Stimulated activated naive B cell treated with anti-CD40 and anti-IgM and Interleukin-4, amounts not matched to agents 10 μg/mL and 1 μg/mL and 100 μg/mL, for 72 hours (primary cell): Measurements from ENCODE around the gene ITGB5.
"Not testable (repeated sequence)": the region's sequence is repeated elsewhere in the genome, so short reads cannot be mapped to it uniquely, and the experiment has no call there.

Source experiments
- ATAC-seq, 2 donors: fragments of 150-1000 bp; cut with Tn5 transposase; replicated peaks; 2 replicates each; pipeline ENCODE4 v1.10.0; 2021; ENCODE audit warnings: moderate library complexity in 1 of 2
- DNase-seq: peaks from one replicate; pipeline ENCODE4 v3.0.0; 2021
- H3K27ac Mint-ChIP-seq: one replicate; pipeline ENCODE4 v1.8.0; 2022; ENCODE audit warnings: mild to moderate bottlenecking, mixed read lengths
- H3K27me3 Mint-ChIP-seq, 2 donors: one replicate each; pipeline ENCODE4 v1.8.0; 2022; ENCODE audit warnings: mixed read lengths in 2 of 2
- H3K36me3 Mint-ChIP-seq, 2 donors: one replicate each; pipeline ENCODE4 v1.8.0; 2022; ENCODE audit warnings: mixed read lengths in 2 of 2, mild to moderate bottlenecking in 1 of 2
- H3K4me1 Mint-ChIP-seq, 2 donors: one replicate each; pipeline ENCODE4 v1.8.0; 2022; ENCODE audit warnings: mixed read lengths in 2 of 2, mild to moderate bottlenecking in 1 of 2
- H3K4me3 Mint-ChIP-seq, 2 donors: one replicate each; pipeline ENCODE4 v1.8.0; 2022; ENCODE audit warnings: mild to moderate bottlenecking in 2 of 2, mixed read lengths in 2 of 2, moderate library complexity in 1 of 2
- H3K9me3 Mint-ChIP-seq, 2 donors: one replicate each; pipeline ENCODE4 v1.8.0; 2022; ENCODE audit warnings: mixed read lengths in 2 of 2, mild to moderate bottlenecking in 1 of 2

ITGB5 gene

DNA sequence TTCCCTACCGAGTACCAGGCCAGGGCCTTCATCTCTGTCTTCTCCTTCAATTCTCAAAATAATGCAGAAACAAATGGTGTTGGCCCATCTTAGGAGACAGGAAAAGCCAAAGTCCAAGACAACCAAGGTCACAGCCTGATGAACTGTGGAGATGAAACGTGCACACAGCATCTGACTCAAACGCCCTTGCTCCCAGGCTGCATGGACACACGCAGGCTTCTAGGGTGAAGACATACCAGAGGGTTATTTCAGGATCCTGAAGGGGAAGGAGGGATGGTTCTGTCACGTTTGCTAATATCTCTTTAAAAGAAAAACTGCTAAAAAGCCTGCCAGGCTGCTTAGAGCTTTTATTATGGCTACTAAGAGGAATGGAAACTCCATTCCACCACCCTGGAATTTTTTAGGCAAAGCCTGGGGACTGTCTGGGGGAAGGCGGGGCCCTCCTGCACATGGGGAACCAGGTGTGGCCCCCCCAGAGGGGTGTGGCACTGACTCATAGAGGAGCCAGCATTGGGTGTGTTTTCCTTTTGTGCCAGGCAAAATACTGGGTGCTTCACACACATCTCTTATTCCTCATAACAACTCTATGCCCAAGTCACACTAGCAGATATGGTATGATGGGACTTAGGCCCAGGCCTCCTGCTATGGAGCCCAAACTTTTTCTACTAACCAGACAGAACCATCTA, 94.0 kb downstream of the ITGB5 start:
- H3K4me1 Mint-ChIP-seq = no peaks in the 10 kb centered on the region
- no peak for ATAC-seq
- H3K9me3 Mint-ChIP-seq = no peaks in the 10 kb centered on the region
- H3K36me3 Mint-ChIP-seq = no peaks in the 10 kb centered on the region
- peaks cover 6 to 17% of the 10 kb centered on the region in 2 donors for H3K27me3 Mint-ChIP-seq
- H3K4me3 Mint-ChIP-seq = no peak overlapping the region
- no peak for DNase-seq
- H3K27ac Mint-ChIP-seq = no peak overlapping the region

DNA sequence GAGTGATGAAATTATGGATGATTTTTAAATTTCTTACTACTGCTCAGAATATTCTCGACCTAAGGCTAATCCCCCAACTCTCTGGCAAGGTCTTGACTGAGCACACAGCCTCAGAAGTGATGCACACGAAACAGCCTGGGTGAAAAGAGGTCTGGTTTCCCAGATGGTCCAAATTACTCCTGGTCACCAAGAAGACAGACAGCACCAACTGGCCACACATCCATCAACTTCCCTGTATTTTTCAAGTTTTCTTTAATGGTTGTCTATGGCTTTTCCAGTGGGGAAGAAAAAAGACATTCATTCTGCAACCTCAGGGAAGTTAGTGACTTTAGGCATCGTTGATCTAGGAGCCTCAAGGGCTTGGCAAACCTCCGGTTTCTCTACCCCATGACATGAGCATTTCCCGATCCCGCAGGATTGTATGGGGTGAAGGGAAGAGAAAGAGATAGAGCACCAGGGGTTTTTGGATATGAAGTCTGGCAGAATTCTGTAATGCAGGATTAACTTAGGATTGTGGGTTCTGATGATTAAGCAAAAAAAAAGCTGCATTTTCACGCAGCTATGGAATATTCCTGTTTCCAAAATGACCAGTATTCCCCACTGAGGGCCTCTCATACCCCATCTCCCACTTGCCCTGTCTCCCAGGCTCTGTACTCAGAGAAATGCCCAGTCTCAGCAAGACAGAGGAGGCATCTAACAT, 94.7 kb downstream of the ITGB5 start:
- H3K36me3 Mint-ChIP-seq = no peaks in the 10 kb centered on the region
- no peaks in the 10 kb centered on the region for H3K4me1 Mint-ChIP-seq
- H3K9me3 Mint-ChIP-seq = no peaks in the 10 kb centered on the region
- no peak overlapping the region for H3K27ac Mint-ChIP-seq
- ATAC-seq (no peak), DNase-seq (no peak)
- no peak overlapping the region for H3K4me3 Mint-ChIP-seq
- H3K27me3 Mint-ChIP-seq = peaks cover 6 to 17% of the 10 kb centered on the region in 2 donors

DNA sequence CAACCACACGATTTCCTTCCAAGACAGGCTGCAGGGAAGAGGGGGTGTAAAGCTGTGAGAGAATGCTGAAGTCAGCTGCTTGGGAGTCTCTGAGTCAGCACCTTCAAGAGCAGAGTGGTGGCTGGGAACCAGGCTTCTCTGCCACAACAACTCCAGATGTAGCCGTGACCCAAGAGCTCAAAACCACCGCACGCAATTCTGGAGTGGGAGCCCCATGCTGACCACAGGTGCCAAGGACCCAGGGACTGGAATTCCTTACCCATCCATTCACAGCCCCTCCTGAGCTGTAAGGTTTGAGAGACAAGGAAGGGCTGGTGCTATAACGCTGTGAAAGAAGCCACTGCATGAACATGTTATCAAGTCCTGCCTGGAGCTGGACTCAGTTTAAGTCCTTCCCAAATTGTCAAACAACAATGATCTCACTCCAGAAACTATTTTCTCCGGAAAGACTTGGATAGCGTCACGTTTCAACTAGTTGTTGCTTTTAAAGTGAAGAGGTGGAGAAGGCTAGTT, 95.5 kb downstream of the ITGB5 start:
- H3K9me3 Mint-ChIP-seq = no peaks in the 10 kb centered on the region
- DNase-seq (no peak), ATAC-seq (peak; percentile 14 to 15)
- H3K27me3 Mint-ChIP-seq = peaks cover 0 to 17% of the 10 kb centered on the region in 2 donors
- no peaks in the 10 kb centered on the region for H3K36me3 Mint-ChIP-seq
- no peak overlapping the region for H3K4me3 Mint-ChIP-seq
- H3K27ac Mint-ChIP-seq = no peak overlapping the region
- H3K4me1 Mint-ChIP-seq = peaks cover 0 to 2% of the 10 kb centered on the region in 2 donors

DNA sequence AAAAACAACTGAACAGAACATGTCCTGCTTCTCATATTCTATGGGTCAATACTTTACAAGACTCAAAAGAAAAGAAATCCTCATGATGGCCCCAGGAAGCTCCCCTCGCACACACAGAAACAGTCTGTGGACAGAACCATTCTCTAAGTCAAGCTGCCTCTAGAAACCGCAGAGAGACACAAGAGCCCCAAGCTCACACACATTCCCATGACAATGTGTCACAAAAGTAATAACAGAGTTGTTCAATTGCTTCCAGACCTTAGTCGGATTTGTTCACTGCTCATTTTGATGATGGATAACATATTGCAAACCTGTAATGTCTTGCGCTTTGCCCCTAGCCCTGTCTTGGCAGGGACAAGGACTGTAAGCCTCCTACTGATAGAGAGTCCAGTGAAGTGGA, 96.0 kb downstream of the ITGB5 start:
- Mint-ChIP-seq H3K4me3 (no peak overlapping the region), H3K36me3 (no peaks in the 10 kb centered on the region), H3K27me3 (peaks cover 0 to 17% of the 10 kb centered on the region in 2 donors), H3K9me3 (no peaks in the 10 kb centered on the region), H3K27ac (no peak overlapping the region), H3K4me1 (peaks cover 0 to 2% of the 10 kb centered on the region in 2 donors)
- no peak for ATAC-seq
- no peak for DNase-seq

DNA sequence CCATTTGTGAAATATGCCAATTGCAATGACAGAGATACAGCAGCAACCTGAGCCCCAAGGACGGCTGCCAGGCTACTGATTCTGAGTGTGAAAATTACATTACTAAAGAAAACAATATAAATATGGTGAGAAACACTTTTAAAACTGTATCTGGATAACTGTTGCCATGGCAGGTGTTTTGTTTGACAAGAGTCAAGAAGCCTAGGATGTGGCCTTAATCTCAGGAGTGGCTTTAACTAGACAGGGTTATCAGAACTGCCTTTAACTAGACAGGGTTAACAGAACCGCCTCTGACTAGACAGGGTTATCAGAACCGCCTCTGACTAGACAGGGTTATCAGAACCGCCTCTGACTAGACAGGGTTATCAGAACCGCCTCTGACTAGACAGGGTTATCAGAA, 98.1 kb downstream of the ITGB5 start:
- H3K4me3 Mint-ChIP-seq, ATAC-seq, DNase-seq, H3K9me3 Mint-ChIP-seq, H3K36me3 Mint-ChIP-seq, H3K27ac Mint-ChIP-seq: not testable (repeated sequence)
- peaks cover 0 to 17% of the 10 kb centered on the region in 2 donors for H3K27me3 Mint-ChIP-seq
- peaks cover 9 to 11% of the 10 kb centered on the region in 2 donors for H3K4me1 Mint-ChIP-seq

DNA sequence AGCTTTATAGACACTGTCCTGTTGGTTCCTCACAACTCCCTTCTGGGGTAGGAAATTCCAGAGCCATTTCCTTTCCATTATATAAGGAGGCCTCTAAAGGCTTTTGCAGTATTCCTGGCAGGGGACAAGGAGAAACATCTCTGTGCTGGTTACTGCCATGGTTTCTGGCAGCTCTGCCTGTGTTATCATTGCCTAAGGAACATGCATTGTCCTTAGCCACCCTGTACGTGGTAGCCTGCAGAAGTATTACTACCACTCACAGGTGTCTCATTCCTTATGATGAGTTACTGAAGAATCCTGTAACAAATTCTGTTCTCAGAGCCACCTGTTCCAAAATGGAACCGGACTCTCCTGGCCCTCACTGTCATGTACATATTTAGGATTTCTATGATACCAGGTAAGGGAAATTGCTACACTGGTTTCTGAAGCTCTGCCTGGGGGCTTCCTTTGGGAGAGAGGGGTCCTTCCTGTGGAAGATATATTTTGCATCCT, 98.9 kb downstream of the ITGB5 start:
- DNase-seq (no peak), ATAC-seq (no peak)
- Mint-ChIP-seq H3K9me3 (no peaks in the 10 kb centered on the region), H3K4me3 (no peak overlapping the region), H3K27ac (no peak overlapping the region), H3K36me3 (no peaks in the 10 kb centered on the region), H3K27me3 (peaks cover 0 to 17% of the 10 kb centered on the region in 2 donors), H3K4me1 (peaks cover 9 to 13% of the 10 kb centered on the region in 2 donors)

DNA sequence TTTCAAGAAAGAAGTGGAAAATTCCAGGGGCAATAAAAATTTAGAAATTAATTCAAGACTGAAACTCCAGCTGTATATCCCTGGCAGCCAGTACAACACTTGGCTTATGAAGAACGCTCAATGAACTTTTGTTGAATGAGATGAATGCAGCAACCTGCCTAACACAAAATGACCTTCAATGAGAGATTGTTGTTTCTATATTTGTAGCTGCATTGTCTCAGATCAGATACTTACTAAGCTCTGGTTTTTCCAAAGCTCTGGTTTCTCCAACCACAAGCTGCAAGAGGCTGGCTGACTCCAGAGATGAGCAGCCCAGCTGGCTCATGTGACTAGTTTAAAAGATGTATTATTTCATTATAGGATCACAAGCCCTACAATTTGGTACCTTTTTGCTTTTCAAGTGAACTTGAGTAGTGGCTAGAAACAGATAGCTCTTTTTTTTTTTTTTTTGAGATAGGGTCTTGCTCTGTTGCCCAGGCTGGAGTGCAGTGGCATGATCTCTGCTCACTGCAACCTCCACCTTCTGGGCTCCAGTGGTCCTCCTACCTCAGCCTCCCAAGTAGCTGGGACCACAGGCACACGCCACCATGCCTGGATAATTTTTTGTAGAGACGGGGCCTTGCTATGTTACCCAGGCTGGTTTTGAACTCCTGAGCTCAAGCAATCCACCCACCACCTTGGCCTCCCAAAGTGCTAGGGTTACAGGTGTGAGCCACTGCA, 99.5 kb downstream of the ITGB5 start:
- H3K27me3 Mint-ChIP-seq = peaks cover 0 to 13% of the 10 kb centered on the region in 2 donors
- H3K27ac Mint-ChIP-seq = no peak overlapping the region
- no peaks in the 10 kb centered on the region for H3K36me3 Mint-ChIP-seq
- H3K4me3 Mint-ChIP-seq = no peak overlapping the region
- peak; percentile 26 to 27 for ATAC-seq
- no peak for DNase-seq
- H3K4me1 Mint-ChIP-seq = peaks cover 9 to 13% of the 10 kb centered on the region in 2 donors
- H3K9me3 Mint-ChIP-seq = no peaks in the 10 kb centered on the region

DNA sequence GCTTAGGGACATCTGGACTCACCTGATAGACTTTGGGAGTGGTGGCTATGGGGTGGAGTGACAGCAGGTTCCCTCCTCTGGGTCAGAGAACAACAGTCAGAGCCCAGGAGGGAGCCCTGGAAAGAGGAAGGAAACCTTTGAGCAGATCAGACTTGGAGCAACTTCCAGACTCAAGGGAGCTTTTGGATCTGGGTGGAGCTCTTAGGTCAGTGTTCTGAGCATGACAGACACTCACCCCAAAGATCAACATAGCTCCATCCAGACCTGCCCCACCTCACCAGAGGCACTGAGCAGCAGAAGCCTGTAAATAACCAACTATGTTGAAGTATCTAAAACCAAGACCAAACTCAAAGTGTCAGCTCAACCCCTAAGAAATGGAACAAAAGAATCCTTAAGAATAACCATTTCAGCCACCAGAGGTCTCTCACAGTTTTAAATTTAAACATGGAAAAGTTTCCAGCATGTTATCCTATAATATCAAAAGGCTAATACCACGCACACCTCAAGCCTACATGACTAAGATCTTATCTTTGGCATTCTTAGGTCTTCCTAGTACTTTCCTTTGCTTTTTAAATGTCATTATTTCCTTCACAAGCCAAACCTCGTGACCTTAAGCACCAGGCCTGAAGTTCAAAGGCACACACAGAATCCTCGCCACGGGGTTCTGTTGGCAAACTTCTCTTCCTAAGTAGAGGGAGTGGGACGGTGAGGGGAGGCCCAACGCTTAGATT, 100.5 kb downstream of the ITGB5 start:
- ATAC-seq (no peak), DNase-seq (no peak)
- H3K9me3 Mint-ChIP-seq = no peaks in the 10 kb centered on the region
- H3K36me3 Mint-ChIP-seq = no peaks in the 10 kb centered on the region
- H3K27me3 Mint-ChIP-seq = peaks cover 5 to 17% of the 10 kb centered on the region in 2 donors
- no peak overlapping the region for H3K27ac Mint-ChIP-seq
- H3K4me3 Mint-ChIP-seq = no peak overlapping the region
- peaks cover 9 to 13% of the 10 kb centered on the region in 2 donors for H3K4me1 Mint-ChIP-seq

DNA sequence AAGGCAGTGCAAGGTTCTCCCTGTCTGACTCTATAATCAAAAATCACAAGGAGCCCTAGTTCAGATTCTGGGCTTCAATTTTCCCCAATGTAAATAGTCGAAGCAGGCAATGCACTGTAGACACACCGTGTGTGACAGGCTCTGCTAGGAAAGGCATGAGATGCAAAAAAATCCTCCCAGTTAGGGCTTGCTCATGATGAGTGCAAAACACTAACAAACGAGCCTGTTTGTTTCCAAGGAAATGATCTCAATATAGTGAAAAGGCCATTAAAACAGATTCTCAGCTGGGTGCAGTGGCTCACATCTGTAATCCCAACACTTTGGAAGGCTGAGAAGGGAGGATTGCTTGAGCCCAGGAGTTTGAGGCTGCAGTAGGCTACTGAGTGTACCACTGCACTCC, 101.2 kb downstream of the ITGB5 start:
- no peak overlapping the region for H3K27ac Mint-ChIP-seq
- H3K9me3 Mint-ChIP-seq = no peaks in the 10 kb centered on the region
- no peak overlapping the region for H3K4me3 Mint-ChIP-seq
- no peak for DNase-seq
- ATAC-seq = no peak
- no peaks in the 10 kb centered on the region for H3K36me3 Mint-ChIP-seq
- peaks cover 12 to 14% of the 10 kb centered on the region in 2 donors for H3K4me1 Mint-ChIP-seq
- H3K27me3 Mint-ChIP-seq = peaks cover 5 to 13% of the 10 kb centered on the region in 2 donors

DNA sequence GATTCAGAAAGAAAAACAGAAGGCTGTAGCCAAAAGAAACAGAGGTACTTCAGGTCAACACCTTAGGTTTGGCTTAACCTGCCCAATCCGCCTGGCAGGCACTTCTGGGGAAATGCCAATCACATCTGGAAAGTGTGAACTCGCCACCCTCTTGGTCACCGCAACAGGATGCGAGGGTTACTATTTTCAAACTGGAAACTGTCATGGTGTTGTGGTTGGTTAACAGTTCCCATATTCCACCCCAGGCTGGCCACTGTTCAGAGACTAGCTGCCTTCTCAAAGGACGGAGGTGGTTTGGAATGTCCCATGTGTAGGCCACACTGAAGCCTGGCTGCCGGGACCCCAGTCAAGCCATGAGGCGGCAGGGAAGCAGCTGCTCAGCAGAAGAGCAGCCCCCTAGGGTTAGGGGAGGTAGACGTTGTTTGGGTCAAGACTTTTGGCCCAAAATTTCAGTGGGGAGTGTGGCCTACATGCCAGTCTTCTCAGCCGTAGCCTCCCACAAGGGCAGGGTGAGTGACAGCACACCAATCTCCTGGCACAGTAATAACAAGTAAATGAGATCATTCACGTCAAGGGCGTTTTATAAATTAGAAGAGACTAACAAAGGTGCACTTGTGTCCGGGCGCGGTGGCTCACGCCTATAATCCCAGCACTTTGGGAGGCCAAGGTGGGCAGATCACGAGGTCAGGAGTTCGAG, 102.3 kb downstream of the ITGB5 start:
- no peak overlapping the region for H3K4me3 Mint-ChIP-seq
- peak; percentile 76 to 77 for ATAC-seq
- H3K4me1 Mint-ChIP-seq = peaks cover 17 to 22% of the 10 kb centered on the region in 2 donors
- peak; percentile 23 for DNase-seq
- H3K27ac Mint-ChIP-seq = peak overlapping the region; percentile 63
- peaks cover 5 to 8% of the 10 kb centered on the region in 2 donors for H3K27me3 Mint-ChIP-seq
- no peaks in the 10 kb centered on the region for H3K9me3 Mint-ChIP-seq
- H3K36me3 Mint-ChIP-seq = no peaks in the 10 kb centered on the region

DNA sequence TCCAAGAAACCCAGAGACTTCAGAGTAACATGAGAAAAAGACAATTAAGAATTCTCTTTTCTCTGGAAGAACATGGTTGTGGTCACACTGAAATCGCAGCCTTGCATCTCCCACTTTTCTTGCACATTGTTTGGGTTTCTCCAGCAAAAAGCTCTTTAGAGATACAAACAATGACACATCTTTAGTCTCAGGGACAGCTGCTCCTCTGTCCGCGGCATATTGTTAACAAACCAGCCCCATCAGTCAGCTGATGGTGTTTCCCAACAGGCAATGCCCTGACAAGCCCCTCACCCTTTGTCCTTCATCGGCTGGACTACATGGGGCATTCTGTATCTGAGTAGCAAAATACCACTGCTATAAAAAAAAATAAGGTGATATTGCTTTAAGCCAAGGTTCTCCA, 103.5 kb downstream of the ITGB5 start:
- ATAC-seq (no peak), DNase-seq (no peak)
- no peaks in the 10 kb centered on the region for H3K36me3 Mint-ChIP-seq
- no peaks in the 10 kb centered on the region for H3K9me3 Mint-ChIP-seq
- no peak overlapping the region for H3K4me3 Mint-ChIP-seq
- H3K27ac Mint-ChIP-seq = no peak overlapping the region
- peaks cover 17 to 22% of the 10 kb centered on the region in 2 donors for H3K4me1 Mint-ChIP-seq
- peaks cover 7 to 14% of the 10 kb centered on the region in 2 donors for H3K27me3 Mint-ChIP-seq

DNA sequence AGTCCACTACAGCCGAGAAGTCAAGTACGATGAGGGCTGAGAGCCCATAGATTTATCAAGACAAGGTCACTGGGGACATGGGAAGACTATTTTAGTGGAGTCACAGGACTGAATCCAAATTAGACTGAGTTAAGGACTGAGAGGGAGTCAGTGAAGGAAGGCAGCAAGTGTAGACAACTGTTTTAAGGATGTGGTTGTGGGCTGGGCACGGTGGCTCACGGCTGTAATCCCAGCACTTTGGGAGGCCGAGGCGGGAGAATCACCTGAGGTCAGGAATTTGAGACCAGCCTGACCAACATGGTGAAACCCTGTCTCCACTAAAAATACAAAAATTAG, 104.8 kb downstream of the ITGB5 start:
- H3K36me3 Mint-ChIP-seq, ATAC-seq, H3K4me3 Mint-ChIP-seq, DNase-seq, H3K9me3 Mint-ChIP-seq, H3K27ac Mint-ChIP-seq: not testable (repeated sequence)
- Mint-ChIP-seq H3K4me1 (peaks cover 17 to 22% of the 10 kb centered on the region in 2 donors), H3K27me3 (peaks cover 12 to 19% of the 10 kb centered on the region in 2 donors)

DNA sequence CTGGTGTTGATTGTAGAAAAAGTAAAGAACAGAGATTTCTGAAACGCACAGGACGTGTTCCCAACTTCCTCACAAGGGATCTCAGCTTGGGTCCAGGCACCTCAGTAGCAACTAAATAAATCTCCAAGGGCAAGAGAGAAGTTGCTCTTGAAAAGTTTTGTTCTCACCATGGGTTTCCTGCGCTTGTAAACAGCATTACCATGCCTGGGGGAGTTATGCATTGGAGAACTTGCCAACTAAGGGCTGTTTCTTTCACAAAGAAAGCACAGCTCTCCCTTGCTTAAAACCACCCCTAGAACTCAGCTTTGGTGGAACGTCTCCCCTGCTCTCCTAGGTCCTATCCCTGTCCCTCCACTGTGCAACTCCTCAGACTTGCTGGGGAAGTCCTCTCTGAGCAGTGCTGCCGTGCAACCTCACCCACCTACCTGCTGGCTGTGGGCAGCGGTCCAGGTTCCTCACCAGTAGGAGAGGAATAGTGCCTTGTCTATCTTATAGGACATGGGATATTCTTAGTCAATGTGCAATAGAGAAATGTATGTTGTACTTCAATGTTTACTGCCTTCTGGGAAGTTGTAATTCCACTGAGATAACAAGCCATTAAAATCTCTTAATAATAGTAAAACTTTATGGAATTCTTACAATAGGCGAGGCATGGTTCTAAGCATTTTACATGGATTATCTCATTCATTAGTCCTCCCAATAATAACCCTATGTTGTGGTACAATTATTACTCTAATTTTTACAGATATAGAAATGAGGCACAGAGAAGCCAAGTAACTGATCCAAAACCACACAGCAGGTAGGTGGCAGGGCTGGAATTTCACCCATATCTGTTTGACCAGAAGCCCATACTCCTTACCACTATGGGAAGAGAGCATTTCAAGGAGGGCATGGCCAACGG, 105.4 kb downstream of the ITGB5 start:
- no peak overlapping the region for H3K4me3 Mint-ChIP-seq

More for the DNA sequence above, 105.4 kb downstream of the ITGB5 start:
- Mint-ChIP-seq H3K27me3 (peaks cover 12 to 19% of the 10 kb centered on the region in 2 donors), H3K9me3 (no peaks in the 10 kb centered on the region), H3K27ac (peak overlapping the region; percentile 6), H3K4me1 (peaks cover 16 to 22% of the 10 kb centered on the region in 2 donors), H3K36me3 (no peaks in the 10 kb centered on the region)
- ATAC-seq (no peak), DNase-seq (no peak)
